Activated T-helper 9 cell treated with anti-CD3 and anti-CD28 coated beads, Interleukin-2, amount 50 U/mL, for 16 hours (primary cell): ENCODE results near the gene PODN.

ENCODE experiments used
- DNase-seq: peaks from one replicate; pipeline ENCODE4 v3.0.0-alpha.2; 2020; ENCODE audit warnings: low read depth

The PODN gene

DNA sequence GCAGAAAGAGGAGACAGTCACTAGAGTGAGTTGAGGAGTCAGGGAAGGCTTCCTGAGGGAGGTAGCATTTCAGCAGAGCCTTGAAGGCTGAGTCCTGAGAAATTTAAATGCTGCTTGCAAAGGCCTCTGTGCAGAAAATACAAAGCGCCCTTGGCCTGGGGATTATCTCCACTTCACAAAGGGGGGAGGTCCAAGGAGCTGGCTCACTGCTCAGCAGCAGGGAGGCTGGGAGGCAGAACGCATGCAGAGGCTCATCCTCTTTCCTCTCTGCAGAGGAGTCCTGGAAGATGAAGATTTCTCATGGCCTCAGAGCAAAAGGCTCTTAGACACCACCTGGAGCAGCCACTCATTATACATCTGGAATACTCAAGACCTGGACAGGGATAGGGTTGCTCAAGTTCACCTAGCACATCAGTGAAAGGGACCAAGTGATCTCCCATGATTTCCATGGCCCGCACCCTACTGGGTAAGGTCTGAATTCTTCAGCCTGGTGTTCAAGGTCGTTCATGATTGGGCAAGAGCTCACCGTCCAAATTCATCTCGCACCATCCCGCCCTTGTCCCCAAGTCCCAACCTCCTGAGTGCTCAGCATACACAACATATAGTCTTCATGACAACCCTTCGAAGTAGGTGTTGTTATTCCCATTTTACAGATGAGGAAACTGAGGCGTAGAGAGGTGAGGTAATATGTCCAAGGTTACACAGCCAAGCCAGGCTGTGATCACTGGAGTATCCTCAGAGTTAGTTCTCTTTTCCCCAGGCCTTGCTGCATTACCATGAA, 71.4 kb downstream of the PODN start:
- DNase-seq: no peak

GRCh38 chr1:53134042-53134485, 72.1 kb downstream of the PODN start:
- no peak for DNase-seq
